Stimulated activated CD4-positive, alpha-beta T cell treated with anti-CD3 and anti-CD28 coated beads, TNF-alpha, amount 100 ng/mL, for 1 hour (primary cell): ENCODE results near the gene TGIF2.
A peak's percentile ranks its signal among the peaks of the same experiment; 100 is the strongest.
"Not testable (repeated sequence)": the region's sequence is repeated elsewhere in the genome, so short reads cannot be mapped to it uniquely, and the experiment has no call there.

Source experiments
- DNase-seq, 3 donors: peaks; one replicate each; pipeline ENCODE4 v3.0.0-alpha.2; 2020; ENCODE audit warnings: low read depth in 3 of 3, low spot score in 1 of 3

Gene TGIF2

GRCh38 chr20:36578356-36579041 lies 5.1 kb downstream of the TGIF2 start:
- DNase-seq: no peak

GRCh38 chr20:36579996-36580545 lies 6.7 kb downstream of the TGIF2 start:
- DNase-seq: no peak

GRCh38 chr20:36582322-36582721 lies 8.9 kb downstream of the TGIF2 start:
- DNase-seq: no peak

- DNase-seq: no peak
Measured at GRCh38 chr20:36582821-36583220, 9.4 kb downstream of the TGIF2 start.

GRCh38 chr20:36584018-36584481 lies 10.7 kb downstream of the TGIF2 start:
- no peak for DNase-seq

- DNase-seq: no peak
Measured at GRCh38 chr20:36585410-36586125, 12.2 kb downstream of the TGIF2 start.

- DNase-seq: no peak
Measured at GRCh38 chr20:36587388-36588070, 14.1 kb downstream of the TGIF2 start.

GRCh38 chr20:36591281-36591680 lies 17.9 kb downstream of the TGIF2 start:
- no peak for DNase-seq

GRCh38 chr20:36591854-36592641 lies 18.7 kb downstream of the TGIF2 start:
- no peak for DNase-seq

GRCh38 chr20:36593347-36593929 lies 20.0 kb downstream of the TGIF2 start:
- DNase-seq: no peak

GRCh38 chr20:36599912-36600345 lies 26.5 kb downstream of the TGIF2 start:
- no peak for DNase-seq

GRCh38 chr20:36601540-36601939 lies 28.1 kb downstream of the TGIF2 start:
- DNase-seq: no peak

- DNase-seq: peak in 2 of 3 donors; percentile 22 to 30
Measured at GRCh38 chr20:36604952-36605398, 31.6 kb downstream of the TGIF2 start.

- peak; percentile 98 to 99 (median 98) for DNase-seq
Measured at GRCh38 chr20:36605399-36606157, 32.2 kb downstream of the TGIF2 start, which contains the start of gene RAB5IF. RAB5IF (plus strand) TSS chr20:36605779; CDS start chr20:36605952, 173 bp downstream.

GRCh38 chr20:36606158-36607066 lies 33.0 kb downstream of the TGIF2 start:
- DNase-seq: no peak

- no peak for DNase-seq
Measured at GRCh38 chr20:36607586-36608387, 34.4 kb downstream of the TGIF2 start.

GRCh38 chr20:36608388-36608728 lies 35.0 kb downstream of the TGIF2 start:
- DNase-seq: not testable (repeated sequence)

- no peak for DNase-seq
Measured at GRCh38 chr20:36611625-36612024, 38.2 kb downstream of the TGIF2 start.
